ENCODE results near the gene KCNJ14. TPM values are rescaled to one million over a fixed set of nuclear protein-coding genes. Genes with fewer than 3 reads are reported as not detected.

Gene KCNJ14
- total RNA-seq, 2 donors from 2014 or later: 2.1 to 4.6 TPM

DNA sequence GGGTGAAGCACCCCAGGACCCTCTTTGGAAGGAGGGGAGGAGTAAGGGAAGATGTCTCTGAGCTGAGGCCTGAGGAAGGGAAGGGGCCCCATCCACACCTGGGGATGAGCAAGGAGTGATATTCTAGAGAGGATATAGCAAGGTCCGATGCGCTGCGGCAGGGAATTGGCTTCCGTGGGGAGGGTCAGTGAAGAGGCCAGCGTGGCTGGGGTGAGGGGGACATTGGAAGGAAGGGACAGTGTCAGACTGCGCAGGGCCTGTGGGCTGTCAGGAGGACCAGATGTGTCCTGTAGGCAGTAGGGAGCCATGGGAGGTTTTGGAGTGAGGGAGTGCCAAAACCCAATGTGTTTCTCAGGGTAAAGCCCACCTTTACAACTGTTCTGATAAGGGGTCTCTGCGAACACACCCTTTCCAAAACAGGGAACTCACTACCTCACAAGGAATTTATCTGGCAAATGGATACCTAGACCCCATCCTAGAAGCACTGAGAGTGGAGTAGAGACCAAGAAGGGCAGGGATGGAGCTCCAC, 52.6 kb downstream of the KCNJ14 start:
- no peaks in the 10 kb centered on the region for H3K36me3 Mint-ChIP-seq
- no peak for ATAC-seq
- H3K27ac Mint-ChIP-seq: no peak overlapping the region
- peak; percentile 57 for DNase-seq (ENCODE audit: low spot score)
- peaks cover 0 to 9% of the 10 kb centered on the region in 2 donors for H3K4me1 Mint-ChIP-seq (ENCODE audit: low read depth in 2 of 2)
- peaks cover 0 to 2% of the 10 kb centered on the region in 2 donors for H3K27me3 Mint-ChIP-seq
- H3K4me3 Mint-ChIP-seq: no peak overlapping the region
- no peaks in the 10 kb centered on the region for H3K9me3 Mint-ChIP-seq

DNA sequence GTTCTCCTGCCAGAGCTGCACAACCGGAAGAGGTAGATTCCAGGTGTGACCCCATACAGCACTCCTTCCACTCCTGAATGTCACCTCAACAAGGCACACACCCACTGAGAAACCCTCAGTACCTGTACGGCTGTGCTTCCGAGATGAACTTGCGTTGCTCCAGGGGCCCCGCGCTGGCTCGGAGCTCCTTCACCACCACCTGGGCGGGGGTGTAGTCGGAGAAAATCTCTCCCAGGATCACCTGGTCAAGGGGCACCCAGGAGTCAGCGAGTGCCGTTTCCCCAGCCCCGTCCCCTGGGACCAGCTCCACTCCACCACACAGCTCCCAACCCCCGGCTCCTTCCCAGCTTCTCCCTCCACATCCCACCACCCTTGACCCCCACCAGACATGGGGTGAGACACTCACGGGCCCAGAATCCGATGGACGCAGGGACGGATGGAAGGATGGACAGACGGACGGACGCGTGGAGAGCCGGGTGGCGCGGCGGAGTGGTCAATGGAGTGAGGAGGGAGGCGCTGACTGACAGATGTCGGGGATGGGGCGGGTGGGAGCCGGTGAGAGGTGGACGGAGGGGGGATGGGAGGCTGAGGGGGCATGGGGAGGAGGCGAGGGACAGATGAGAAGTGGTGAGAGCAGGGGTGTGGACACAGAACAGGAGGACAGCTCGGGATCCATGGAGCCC, 53.5 kb downstream of the KCNJ14 start:
- Mint-ChIP-seq H3K27ac (no peak overlapping the region), H3K4me1 (ENCODE audit: low read depth in 2 of 2) (peaks cover 0 to 11% of the 10 kb centered on the region in 2 donors), H3K36me3 (no peaks in the 10 kb centered on the region), H3K9me3 (no peaks in the 10 kb centered on the region), H3K27me3 (peaks cover 0 to 2% of the 10 kb centered on the region in 2 donors), H3K4me3 (no peak overlapping the region)
- ATAC-seq: no peak
- peak; percentile 60 for DNase-seq (ENCODE audit: low spot score)

DNA sequence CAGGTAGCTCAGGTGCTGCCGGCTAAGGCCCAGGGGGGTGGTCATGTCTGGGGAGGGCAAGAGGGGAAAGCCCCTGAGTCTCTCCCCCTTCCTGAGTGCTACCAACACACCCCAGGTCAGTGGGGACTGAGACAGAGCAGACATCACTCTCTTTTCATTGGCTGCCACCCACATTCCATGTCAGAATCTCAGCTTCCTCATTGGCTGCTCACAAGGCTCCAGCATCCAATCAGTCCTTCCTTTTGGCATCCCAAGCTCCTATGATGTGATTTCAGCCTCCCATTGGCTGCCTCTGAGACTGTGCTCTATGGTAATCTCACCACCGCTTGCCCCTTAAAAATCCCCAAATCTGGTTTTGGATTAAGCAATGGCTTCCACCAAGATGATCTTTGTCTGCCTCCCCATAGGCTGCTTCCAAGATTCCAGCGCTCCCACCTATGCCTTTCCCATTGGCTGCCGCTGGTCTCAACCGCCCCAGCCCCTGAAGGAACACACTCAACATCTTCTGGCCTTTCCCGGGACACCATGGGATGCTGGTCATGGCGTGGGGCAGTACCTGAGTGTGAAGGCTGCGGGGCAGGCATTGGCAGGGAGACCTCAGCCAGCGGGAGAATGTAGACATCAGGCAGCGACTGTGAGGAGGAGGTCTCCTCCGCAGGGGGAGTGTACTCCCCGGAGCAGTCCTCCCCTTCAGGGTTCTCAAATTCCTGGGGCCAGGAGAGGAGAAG, 54.3 kb downstream of the KCNJ14 start:
- no peaks in the 10 kb centered on the region for H3K27me3 Mint-ChIP-seq
- no peak overlapping the region for H3K27ac Mint-ChIP-seq
- no peaks in the 10 kb centered on the region for H3K36me3 Mint-ChIP-seq
- H3K4me1 Mint-ChIP-seq (ENCODE audit: low read depth in 2 of 2): peaks cover 0 to 14% of the 10 kb centered on the region in 2 donors
- DNase-seq (ENCODE audit: low spot score) (no peak), ATAC-seq (no peak)
- H3K9me3 Mint-ChIP-seq: no peaks in the 10 kb centered on the region
- no peak overlapping the region for H3K4me3 Mint-ChIP-seq

DNA sequence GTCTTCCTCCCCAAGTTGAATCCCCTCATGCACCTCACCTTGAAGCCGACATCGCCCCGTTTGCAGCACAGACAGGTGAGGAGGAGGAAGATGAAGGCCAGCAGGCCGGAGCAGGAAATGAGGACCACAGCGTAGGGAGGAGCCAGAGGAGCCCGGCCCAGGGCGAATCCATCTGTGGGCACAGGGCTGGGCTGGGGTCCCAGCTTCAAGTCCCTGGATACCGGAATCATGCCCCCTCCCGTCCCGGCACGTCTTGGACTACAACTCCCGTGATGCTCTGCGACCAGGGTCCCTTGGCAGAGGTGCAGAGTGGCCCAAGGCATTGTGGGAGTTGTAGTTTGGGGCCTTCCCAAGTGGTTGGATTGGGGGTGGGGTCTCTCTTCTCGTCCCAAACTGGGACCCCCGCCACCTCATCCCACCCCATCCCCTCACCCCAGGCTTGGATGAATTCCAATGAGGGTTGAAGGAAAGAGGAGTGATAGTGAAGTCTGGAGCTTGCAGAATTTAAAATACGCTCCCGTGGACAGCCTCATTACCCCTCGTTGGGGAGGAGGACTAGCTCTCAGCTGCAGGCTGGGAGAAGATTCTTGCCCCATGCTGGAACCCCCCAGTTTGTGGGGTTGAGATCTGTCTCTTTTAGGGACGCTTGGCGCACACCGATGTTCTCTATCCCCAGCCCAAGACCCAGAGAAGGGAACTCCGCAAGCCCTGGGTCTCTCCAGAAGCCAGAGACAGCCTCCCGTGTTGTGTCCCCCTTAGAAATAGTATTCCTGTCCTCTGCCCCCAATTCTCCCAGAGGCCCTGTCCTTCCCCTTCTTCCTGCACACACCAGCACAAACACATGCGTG, 55.3 kb downstream of the KCNJ14 start:
- no peaks in the 10 kb centered on the region for H3K36me3 Mint-ChIP-seq
- H3K27ac Mint-ChIP-seq: peak overlapping the region in 1 of 2 donors; percentile 31
- H3K4me3 Mint-ChIP-seq: peak overlapping the region; percentile 74
- ATAC-seq (peak; percentile 69 to 86), DNase-seq (ENCODE audit: low spot score) (no peak)
- H3K4me1 Mint-ChIP-seq (ENCODE audit: low read depth in 2 of 2): peaks cover 0 to 14% of the 10 kb centered on the region in 2 donors
- H3K9me3 Mint-ChIP-seq: no peaks in the 10 kb centered on the region
- no peaks in the 10 kb centered on the region for H3K27me3 Mint-ChIP-seq

DNA sequence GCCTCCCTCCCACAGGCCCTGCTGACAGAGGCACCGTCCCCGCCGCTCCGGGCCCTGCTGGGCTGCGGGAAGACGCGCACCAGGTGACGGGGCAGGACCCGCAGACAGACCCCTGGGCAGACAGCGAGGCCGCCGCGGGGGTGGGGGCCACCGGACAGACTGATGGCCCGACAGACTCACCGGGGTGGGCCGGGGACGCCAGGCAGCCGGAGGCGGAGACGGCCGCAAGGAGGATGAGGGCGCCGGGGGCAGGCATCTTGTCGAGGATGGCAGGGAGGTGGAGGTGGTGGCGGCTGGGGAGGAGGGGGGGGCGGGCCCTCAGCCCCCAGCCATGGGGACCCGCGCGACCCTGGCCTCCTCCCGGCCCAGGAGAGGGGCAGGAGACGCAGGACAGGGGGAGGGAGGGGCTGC, 56.0 kb downstream of the KCNJ14 start:
- H3K4me3 Mint-ChIP-seq: peak overlapping the region; percentile 74
- H3K4me1 Mint-ChIP-seq (ENCODE audit: low read depth in 2 of 2): peaks cover 0 to 14% of the 10 kb centered on the region in 2 donors
- no peak overlapping the region for H3K27ac Mint-ChIP-seq
- ATAC-seq (no peak), DNase-seq (ENCODE audit: low spot score) (no peak)
- no peaks in the 10 kb centered on the region for H3K36me3 Mint-ChIP-seq
- H3K27me3 Mint-ChIP-seq: no peaks in the 10 kb centered on the region
- no peaks in the 10 kb centered on the region for H3K9me3 Mint-ChIP-seq

DNA sequence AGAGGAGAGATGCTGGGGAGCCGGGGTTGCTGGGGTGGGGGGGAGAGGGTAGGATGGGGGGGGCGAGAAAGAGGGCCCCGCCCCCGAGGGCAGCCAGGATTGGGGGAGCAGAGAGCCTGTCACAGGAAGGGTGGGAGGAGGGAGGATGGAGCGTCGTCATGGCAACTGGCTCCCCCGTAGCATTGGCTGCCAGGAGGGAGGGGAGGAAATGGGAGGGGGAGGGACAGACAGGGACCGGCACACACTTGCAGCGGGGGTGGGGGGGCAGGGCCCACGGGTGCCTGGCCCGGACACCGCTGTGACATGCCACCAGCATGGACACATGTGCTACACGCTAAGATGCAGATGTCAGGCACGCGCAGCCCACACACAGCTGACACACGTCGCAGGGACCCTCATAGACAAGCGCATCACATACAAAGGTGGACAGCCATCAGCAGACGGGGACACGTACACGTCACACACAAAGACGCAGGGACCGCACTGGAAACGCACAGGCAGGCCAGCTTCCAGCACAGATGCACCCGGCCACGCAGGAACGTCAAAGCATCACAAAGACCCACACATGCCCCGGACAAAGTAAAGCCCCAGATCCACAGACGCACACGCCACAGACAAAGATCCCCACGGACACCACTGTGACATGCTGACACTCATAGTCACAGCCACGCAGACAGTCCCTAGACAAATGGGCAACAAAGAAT, 56.6 kb downstream of the KCNJ14 start, which contains the start of gene LMTK3:
TSS of gene LMTK3 (minus strand) at position 36 of the 704 bp plus-strand sequence. CDS start 259 bp downstream, outside the sequence.
- DNase-seq (ENCODE audit: low spot score) (peak; percentile 60), ATAC-seq (peak; percentile 52 to 62)
- no peaks in the 10 kb centered on the region for H3K36me3 Mint-ChIP-seq
- peak within 1 kb of the TSS in 1 of 2 donors; percentile 31 for H3K27ac Mint-ChIP-seq
- no peaks in the 10 kb centered on the region for H3K27me3 Mint-ChIP-seq
- no peaks in the 10 kb centered on the region for H3K9me3 Mint-ChIP-seq
- H3K4me1 Mint-ChIP-seq (ENCODE audit: low read depth in 2 of 2): peaks cover 0 to 14% of the 10 kb centered on the region in 2 donors
- H3K4me3 Mint-ChIP-seq: peak within 1 kb of the TSS; percentile 74

DNA sequence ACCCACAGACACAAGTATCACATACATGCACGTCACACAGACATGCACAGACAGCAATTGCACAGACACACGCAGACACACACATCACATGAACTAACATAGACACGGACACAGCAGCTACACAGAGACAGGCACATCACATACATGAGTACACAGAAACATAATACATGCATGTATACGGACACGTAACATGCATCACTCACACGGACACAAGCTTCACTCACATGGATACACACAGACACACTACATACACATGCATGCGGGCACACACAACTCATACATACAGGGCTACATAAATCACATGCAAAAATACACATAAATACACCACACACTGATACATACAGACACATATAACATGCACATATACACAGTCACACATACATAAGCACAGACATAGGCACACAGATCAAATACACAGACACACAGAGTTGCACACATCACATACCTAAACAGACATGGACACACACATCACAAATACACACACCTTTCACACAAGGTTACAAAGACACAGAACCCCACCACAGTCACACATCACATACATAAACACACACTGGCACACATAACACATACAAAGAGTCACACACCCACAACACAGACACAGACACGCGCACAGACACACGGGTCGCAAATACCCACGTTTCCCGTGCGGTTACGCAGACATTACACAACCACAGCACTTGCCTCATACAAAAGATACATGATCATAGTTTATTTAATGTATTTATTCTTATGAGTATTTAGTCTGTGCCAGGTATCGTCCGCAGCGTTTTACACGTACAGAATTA, 57.3 kb downstream of the KCNJ14 start:
- no peak overlapping the region for H3K4me3 Mint-ChIP-seq
- ATAC-seq (no peak), DNase-seq (ENCODE audit: low spot score) (no peak)
- no peaks in the 10 kb centered on the region for H3K9me3 Mint-ChIP-seq
- no peaks in the 10 kb centered on the region for H3K27me3 Mint-ChIP-seq
- peaks cover 0 to 14% of the 10 kb centered on the region in 2 donors for H3K4me1 Mint-ChIP-seq (ENCODE audit: low read depth in 2 of 2)
- no peak overlapping the region for H3K27ac Mint-ChIP-seq
- no peaks in the 10 kb centered on the region for H3K36me3 Mint-ChIP-seq

DNA sequence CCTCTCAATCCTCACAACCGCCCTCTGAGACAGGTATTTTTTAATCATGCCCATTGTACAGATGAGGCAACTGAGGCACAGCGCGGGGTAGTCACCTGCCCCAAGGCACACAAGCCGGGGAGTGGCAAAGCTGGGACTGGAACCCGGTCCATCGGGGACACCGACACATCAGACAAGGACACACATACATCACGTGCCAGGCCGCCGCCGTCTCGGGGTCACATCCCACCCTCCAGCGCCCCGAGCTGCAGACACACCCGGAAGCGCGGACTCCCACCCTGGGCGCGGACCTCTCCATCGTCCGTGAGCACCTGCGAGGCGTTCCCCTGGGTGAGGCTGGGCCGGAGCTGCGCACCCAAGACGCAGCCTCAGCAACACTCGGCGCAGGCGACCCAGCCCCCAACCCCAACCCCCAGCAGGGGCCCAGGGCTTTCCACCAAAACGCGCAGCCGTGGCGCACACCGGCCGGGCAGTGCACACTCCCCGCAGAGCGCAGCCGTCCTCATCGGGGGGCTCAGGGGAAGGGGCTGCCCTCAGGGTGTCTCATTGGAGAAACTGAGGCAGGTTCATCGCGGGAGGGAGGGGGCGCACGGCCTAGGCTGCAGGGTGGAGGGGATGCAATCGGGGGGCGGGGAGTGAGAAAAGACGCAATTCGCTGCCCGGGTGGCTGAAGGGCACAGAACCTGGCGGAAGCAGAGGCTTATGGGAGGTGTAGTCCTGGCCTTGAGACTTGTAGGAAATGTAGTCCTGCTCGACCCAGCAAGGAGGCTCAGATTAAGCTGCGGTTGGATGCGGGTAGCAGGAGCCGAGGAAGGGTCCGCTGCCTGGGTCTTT, 58.1 kb downstream of the KCNJ14 start:
- peak; percentile 79 to 86 for ATAC-seq
- H3K36me3 Mint-ChIP-seq: no peaks in the 10 kb centered on the region
- no peak overlapping the region for H3K27ac Mint-ChIP-seq
- peaks cover 0 to 14% of the 10 kb centered on the region in 2 donors for H3K4me1 Mint-ChIP-seq (ENCODE audit: low read depth in 2 of 2)
- H3K27me3 Mint-ChIP-seq: no peaks in the 10 kb centered on the region
- peak; percentile 74 for DNase-seq (ENCODE audit: low spot score)
- no peaks in the 10 kb centered on the region for H3K9me3 Mint-ChIP-seq
- no peak overlapping the region for H3K4me3 Mint-ChIP-seq

DNA sequence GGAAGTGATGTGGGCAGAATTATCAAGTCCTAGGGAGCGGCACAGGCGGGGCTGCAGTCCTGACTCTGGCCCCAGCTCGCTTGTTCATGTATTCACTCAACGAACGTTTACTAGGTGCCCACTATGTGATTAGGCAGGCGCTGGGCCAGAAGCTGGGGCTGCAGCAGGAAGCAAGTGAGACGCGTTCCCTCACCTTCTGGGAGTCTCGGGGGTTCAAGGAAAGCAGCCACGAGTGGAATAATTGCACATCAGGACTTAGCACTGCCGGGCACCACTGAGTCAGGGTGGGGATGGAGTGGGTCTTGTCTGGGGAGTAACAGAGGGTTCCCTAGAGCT, 58.7 kb downstream of the KCNJ14 start:
- ATAC-seq: no peak
- no peak overlapping the region for H3K4me3 Mint-ChIP-seq
- H3K27me3 Mint-ChIP-seq: no peaks in the 10 kb centered on the region
- no peaks in the 10 kb centered on the region for H3K9me3 Mint-ChIP-seq
- H3K4me1 Mint-ChIP-seq (ENCODE audit: low read depth in 2 of 2): peaks cover 0 to 14% of the 10 kb centered on the region in 2 donors
- DNase-seq (ENCODE audit: low spot score): no peak
- no peak overlapping the region for H3K27ac Mint-ChIP-seq
- H3K36me3 Mint-ChIP-seq: no peaks in the 10 kb centered on the region

DNA sequence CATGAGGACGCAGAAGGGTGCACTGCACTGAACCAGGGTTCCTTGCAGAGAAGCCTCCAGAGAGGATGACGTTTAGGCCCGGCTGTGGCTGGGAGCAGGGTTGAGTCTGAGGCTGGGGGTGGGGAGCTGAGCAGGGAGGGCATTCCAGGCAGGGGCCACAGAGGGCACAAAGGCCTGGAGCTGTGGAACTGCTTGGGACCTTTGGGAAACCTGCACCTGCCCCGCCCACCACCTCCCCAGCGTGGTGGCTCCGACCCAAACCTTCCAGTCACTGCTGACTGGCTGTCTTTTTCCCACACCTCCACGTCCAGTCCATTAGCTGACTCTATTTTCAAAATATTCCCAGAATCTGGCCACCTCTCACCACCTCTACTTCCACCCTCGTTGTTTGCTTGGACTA, 61.2 kb downstream of the KCNJ14 start:
- no peaks in the 10 kb centered on the region for H3K36me3 Mint-ChIP-seq
- no peaks in the 10 kb centered on the region for H3K27me3 Mint-ChIP-seq
- no peaks in the 10 kb centered on the region for H3K9me3 Mint-ChIP-seq
- H3K4me3 Mint-ChIP-seq: no peak overlapping the region
- ATAC-seq: no peak
- H3K27ac Mint-ChIP-seq: no peak overlapping the region
- H3K4me1 Mint-ChIP-seq (ENCODE audit: low read depth in 2 of 2): peaks cover 0 to 5% of the 10 kb centered on the region in 2 donors
- no peak for DNase-seq (ENCODE audit: low spot score)
